ENCODE data around the gene DMKN. TPM values are rescaled to one million over a fixed set of nuclear protein-coding genes. Genes with fewer than 3 reads are reported as not detected.
"Not testable (repeated sequence)": the region's sequence is repeated elsewhere in the genome, so short reads cannot be mapped to it uniquely, and the experiment has no call there.

Gene DMKN
- total RNA-seq, 1 donor from 2014 or later = 25.7 TPM

- peak; percentile 72 for DNase-seq
Measured at GRCh38 chr19:35495107-35496064, 18.1 kb downstream of the DMKN start.

- no peak for DNase-seq
Measured at GRCh38 chr19:35493971-35494370, 19.5 kb downstream of the DMKN start.

- no peak for DNase-seq
Measured at GRCh38 chr19:35491836-35492360, 21.6 kb downstream of the DMKN start.

- DNase-seq = no peak
Measured at GRCh38 chr19:35490364-35490763, 23.1 kb downstream of the DMKN start, which contains the start of gene KRTDAP. KRTDAP (minus strand) TSS chr19:35490464; CDS start chr19:35490442, 22 bp downstream.

GRCh38 chr19:35488677-35489076 lies 24.8 kb downstream of the DMKN start:
- DNase-seq = no peak

GRCh38 chr19:35487656-35488182 lies 25.7 kb downstream of the DMKN start:
- no peak for DNase-seq

- no peak for DNase-seq
Measured at GRCh38 chr19:35486268-35486708, 27.2 kb downstream of the DMKN start.

- no peak for DNase-seq
Measured at GRCh38 chr19:35484252-35485036, 29.0 kb downstream of the DMKN start.

GRCh38 chr19:35483089-35483488 lies 30.4 kb downstream of the DMKN start:
- no peak for DNase-seq

GRCh38 chr19:35478794-35479677 lies 34.4 kb downstream of the DMKN start:
- no peak for DNase-seq

- DNase-seq = no peak
Measured at GRCh38 chr19:35476149-35476548, 37.3 kb downstream of the DMKN start.

GRCh38 chr19:35474594-35474993 lies 38.9 kb downstream of the DMKN start:
- DNase-seq = not testable (repeated sequence)

- no peak for DNase-seq
Measured at GRCh38 chr19:35474104-35474503, 39.3 kb downstream of the DMKN start.

- no peak for DNase-seq
Measured at GRCh38 chr19:35471946-35472345, 41.5 kb downstream of the DMKN start.

GRCh38 chr19:35471075-35471474 lies 42.4 kb downstream of the DMKN start:
- DNase-seq = not testable (repeated sequence)

GRCh38 chr19:35470128-35470527 lies 43.3 kb downstream of the DMKN start:
- no peak for DNase-seq

GRCh38 chr19:35468637-35469036 lies 44.8 kb downstream of the DMKN start:
- DNase-seq = peak; percentile 24

GRCh38 chr19:35466259-35466658 lies 47.2 kb downstream of the DMKN start:
- no peak for DNase-seq

- DNase-seq = not testable (repeated sequence)
Measured at GRCh38 chr19:35462956-35463355, 50.5 kb downstream of the DMKN start.

GRCh38 chr19:35462476-35462953 lies 50.9 kb downstream of the DMKN start:
- peak; percentile 17 for DNase-seq

GRCh38 chr19:35461788-35462187 lies 51.7 kb downstream of the DMKN start:
- not testable (repeated sequence) for DNase-seq

Data from tongue (tissue), 2 donors.